Brain microvascular endothelial cell (primary cell): ENCODE measurements around the gene FAM50B.

ENCODE experiments used
- DNase-seq: peaks from one replicate; pipeline ENCODE4 v3.0.0-alpha.2; 2020
- H3K27ac ChIP-seq: fragments of 250-450 bp; sonication (Bioruptor Pico); 2 replicates; pipeline ENCODE4 v1.5.1; 2020; ENCODE audit warnings: mild to moderate bottlenecking, moderate library complexity
- H3K27me3 ChIP-seq: fragments of 250-450 bp; sonication (Bioruptor Pico); replicated peaks from 2 replicates; pipeline ENCODE4 v1.5.1; 2020; ENCODE audit warnings: mild to moderate bottlenecking
- H3K36me3 ChIP-seq: fragments of 250-450 bp; sonication (Bioruptor Pico); replicated peaks from 2 replicates; pipeline ENCODE4 v1.5.1; 2020; ENCODE audit warnings: mild to moderate bottlenecking
- H3K4me3 ChIP-seq: 2 replicates; pipeline ENCODE4 v1.5.1; 2011; ENCODE audit warnings: low read depth, mild to moderate bottlenecking, control low read depth, low read length, moderate library complexity
- CTCF ChIP-seq: IDR thresholded peaks from 2 replicates; pipeline ENCODE4 v1.5.1; 2011; ENCODE audit warnings: low read depth, mild to moderate bottlenecking, moderate library complexity, low read length, control low read depth, inconsistent platforms; ENCODE audit errors: missing control alignments
- in situ Hi-C: cut with HindIII; loops from 2 replicates; pipeline ENCODE4 v1.10.0; 2017; ENCODE audit warnings: low sequenced_read_pairs, low pct_ligation_motif_present

Gene FAM50B

GRCh38 chr6:3892603-3893002 lies 43.4 kb downstream of the FAM50B start:
- Histone ChIP-seq H3K4me3 (no peak overlapping the region), H3K27ac (no peak overlapping the region), H3K36me3 (no peaks in the 10 kb centered on the region), H3K27me3 (no peaks in the 10 kb centered on the region)
- in situ Hi-C loops: no loop called here
- TF ChIP-seq CTCF: no peak
- DNase-seq: no peak

DNA sequence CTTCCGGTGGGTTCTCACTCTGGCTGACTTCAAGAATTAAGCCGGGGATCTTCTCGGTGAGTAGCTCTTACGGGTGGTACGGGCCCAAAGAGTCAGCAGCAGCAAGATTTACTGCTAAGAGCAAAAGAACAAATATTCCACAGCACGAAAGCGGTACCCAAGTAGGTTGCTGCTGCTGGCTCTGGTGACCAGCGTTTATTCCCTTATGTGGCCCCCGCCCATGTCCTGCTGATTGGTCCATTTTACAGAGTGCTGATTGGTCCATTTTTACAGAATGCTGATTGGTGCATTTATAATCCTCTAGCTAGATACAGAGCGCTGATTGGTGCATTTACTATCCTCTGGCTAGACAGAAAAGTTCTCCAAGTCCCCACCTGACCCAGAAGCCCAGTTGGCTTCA lies 44.3 kb downstream of the FAM50B start:
- in situ Hi-C loops: no loop called here
- TF ChIP-seq CTCF: no peak
- no peak for DNase-seq
- no peaks in the 10 kb centered on the region for H3K27me3 ChIP-seq
- no peaks in the 10 kb centered on the region for H3K36me3 ChIP-seq
- H3K27ac ChIP-seq: no peak overlapping the region
- no peak overlapping the region for H3K4me3 ChIP-seq

GRCh38 chr6:3893917-3894316 lies 44.7 kb downstream of the FAM50B start:
- no peak overlapping the region for H3K4me3 ChIP-seq
- H3K36me3 ChIP-seq: no peaks in the 10 kb centered on the region
- H3K27ac ChIP-seq: no peak overlapping the region
- TF ChIP-seq CTCF: no peak
- H3K27me3 ChIP-seq: no peaks in the 10 kb centered on the region
- no peak for DNase-seq
- in situ Hi-C loops: no loop called here

GRCh38 chr6:3894590-3895311 lies 45.6 kb downstream of the FAM50B start:
- Histone ChIP-seq H3K27me3 (no peaks in the 10 kb centered on the region), H3K36me3 (no peaks in the 10 kb centered on the region), H3K4me3 (no peak overlapping the region), H3K27ac (no peak overlapping the region)
- DNase-seq: no peak
- in situ Hi-C loops: no loop called here
- TF ChIP-seq CTCF: no peak

DNA sequence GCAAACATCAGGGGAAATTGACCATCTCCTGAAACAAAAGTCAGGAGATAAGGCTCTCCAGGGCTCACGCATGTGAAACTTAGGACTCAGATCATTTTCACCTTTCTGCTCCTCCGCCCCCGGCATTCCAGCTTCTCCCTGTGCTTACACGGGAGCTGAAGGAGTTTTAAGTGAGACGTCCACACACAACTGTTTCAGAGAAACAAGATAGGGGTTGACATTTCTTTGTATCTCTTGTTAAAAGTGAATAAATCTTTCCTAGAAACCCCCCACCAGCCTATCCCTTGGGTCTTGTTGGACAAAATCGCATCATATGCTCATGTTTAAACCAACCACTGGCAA lies 46.1 kb downstream of the FAM50B start:
- Histone ChIP-seq H3K27ac (no peak overlapping the region), H3K4me3 (no peak overlapping the region), H3K27me3 (no peaks in the 10 kb centered on the region), H3K36me3 (no peaks in the 10 kb centered on the region)
- DNase-seq: no peak
- TF ChIP-seq CTCF: no peak
- in situ Hi-C loops: no loop called here

DNA sequence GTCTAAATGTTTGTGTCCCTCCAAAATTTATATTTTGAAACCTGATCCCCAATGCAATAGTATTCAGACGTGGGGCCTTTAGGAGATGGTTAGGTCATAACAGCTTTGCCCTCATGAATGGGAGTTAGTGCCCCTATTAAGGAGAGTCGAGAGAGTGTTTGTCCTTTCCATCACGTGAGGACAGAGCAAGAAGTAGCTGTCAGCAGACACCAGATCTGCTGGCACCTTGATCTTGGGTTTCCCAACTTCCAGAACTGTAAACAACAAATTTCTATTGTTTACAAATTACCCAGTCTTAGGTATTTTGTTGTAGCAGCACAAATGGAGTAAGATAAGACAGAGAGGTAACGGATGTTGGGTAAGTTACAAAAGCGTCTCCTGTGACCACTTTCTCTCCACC lies 46.6 kb downstream of the FAM50B start:
- no peak for TF ChIP-seq CTCF
- in situ Hi-C loops: no loop called here
- H3K27me3 ChIP-seq: no peaks in the 10 kb centered on the region
- no peak overlapping the region for H3K27ac ChIP-seq
- DNase-seq: no peak
- no peaks in the 10 kb centered on the region for H3K36me3 ChIP-seq
- no peak overlapping the region for H3K4me3 ChIP-seq
